Measurements from ENCODE around the gene KCND3.
A peak's percentile ranks its signal among the peaks of the same experiment; 100 is the strongest.

Gene KCND3

DNA sequence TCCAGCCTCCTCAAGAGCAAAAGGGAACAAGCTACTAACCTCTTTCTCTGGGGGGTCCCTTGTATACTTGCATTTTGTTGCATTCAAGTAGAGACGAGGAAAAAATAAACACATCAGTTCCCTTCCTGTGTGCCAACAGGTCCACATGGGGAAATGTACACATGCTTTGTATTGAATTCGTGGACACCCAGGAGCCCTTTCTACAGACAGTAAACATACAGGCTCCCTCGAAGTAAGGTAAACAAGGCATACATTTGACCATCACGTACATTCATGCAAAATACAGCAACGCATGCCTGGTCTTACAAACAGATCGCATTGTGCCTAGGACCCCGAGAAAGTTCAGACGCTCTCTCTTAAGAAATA, 1.1 kb downstream of the KCND3 start:
- DNase-seq: no peak

DNA sequence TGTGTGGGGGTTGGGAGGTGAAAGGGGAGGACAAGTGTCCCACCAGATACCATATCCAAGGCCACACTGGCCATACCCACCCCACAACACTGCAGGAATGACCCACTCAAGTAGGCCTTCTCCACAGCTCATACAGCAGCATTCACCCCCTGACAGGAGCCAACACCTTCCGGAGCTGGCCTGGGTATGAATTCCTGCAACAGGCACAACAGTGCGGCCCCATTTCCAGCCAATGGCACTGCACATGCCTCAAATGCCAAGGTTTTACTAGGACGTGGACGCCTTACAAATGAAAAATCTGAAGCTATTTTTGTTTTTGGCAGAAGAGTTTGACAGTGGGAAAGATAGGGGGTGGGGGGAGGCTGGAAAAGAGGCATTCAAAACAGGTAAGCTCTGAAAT, 2.0 kb downstream of the KCND3 start:
- no peak for DNase-seq

DNA sequence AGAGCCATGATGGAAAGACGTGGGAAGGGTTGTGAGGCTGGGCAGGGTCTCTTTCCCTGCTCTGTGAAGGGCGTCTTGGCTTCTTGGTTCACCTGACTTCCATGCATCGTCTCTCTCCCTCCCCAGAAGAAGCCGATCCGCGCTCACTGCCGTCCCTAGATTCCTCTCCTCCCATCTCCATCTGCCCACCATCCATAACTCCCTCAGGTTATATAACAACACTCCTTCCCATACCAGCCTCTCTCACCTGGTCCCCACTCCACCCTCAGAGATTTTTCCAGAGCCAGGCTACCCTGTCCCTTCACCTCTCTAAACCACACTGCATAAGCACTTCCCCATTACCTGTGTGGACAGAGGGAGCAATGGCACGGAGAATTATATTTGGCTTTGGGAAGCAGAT, 6.0 kb downstream of the KCND3 start:
- DNase-seq: no peak

DNA sequence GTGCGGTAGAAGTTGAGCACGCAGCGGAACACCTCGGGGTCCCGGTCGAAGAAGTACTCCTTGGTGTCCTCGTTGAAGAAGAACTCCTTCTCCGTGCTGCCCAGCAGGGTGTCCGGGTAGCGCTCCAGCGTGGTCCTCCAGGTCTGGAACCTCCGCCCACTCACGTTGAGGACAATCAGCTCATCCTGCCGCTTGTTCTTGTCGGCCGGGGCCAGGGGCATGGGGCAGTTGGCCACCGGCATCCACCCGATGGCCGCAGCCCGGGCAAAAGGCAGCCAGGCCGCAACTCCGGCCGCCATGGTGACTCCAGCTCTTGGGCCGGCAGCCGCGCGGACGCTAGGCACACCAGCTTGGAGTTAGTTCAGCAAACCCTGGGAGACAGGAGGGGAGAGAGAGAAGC, 7.0 kb downstream of the KCND3 start:
- DNase-seq: no peak

DNA sequence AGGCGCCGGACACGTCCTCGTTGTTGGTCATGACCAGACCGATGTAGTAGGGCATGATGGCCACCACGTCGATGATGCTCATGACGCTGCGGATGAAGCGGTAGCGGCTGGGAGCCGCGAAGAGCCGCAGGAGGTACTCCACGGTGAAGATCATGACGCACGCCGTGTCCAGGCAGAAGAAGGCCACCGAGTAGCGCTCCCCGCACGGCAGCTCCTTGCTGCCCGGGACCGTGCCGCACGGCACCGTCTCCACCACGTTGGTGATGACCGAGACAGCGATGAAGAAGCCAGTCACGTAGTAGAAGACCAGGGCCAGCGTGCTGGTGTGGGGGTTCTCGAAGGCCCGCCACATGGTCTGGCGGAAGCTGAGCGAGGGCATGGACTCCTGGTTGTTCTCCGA, 7.6 kb downstream of the KCND3 start:
- DNase-seq: no peak

DNA sequence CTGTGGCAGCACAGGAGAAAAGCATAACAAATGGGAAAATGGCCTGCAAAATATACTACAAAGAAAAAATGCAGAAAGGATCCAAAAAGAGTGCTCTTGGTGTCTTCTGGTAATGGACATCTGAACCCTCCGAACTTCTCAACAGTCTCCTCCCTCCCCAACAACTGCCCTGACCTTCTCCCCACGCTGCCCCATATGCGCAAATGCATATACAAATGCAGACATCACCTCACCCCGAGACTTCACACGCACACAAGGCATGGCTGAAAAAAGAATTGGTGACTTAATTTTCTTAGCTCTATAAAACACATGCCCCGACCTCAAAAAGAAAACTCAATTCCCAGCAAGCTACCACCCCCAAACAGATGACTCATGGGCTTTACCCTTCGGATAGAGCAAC, 8.4 kb downstream of the KCND3 start:
- no peak for DNase-seq

DNA sequence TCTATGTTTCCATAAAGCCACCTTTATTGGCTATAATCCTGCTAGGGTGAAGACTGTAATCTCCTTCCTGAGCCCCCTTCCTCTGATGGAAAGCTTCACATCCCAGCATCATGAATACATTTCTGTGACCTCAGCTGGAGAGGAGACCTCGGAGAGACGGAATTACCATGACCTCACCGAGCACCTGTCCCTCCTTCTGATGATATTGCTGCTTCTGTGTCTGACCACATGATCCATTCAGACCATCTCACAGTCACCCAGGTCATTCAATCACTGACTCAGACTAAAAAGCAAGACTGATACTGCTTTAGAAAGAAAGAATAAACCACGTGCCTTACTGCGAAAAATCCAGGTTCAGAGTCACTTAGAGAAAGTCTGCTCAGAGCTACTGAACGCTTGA, 8.8 kb downstream of the KCND3 start:
- DNase-seq: no peak

DNA sequence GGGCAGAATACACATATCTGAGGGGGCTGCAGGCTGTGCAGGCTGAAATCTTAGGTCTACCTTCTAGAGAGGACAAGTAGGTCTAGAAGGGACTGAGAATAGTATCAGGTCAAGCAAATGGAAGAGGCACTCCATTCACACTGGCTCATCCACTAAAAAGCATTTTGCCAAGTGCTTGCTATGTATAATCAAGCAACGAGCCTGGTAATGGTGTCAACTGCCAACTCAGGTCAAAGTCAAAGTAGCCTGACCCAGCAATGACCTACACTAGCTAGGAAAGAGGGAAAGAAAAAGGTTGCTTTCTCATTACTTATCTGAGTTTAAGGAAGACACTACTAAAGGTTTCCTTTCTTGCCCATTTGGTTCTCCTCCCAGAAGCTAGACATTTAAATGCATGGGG, 10.8 kb downstream of the KCND3 start:
- no peak for DNase-seq

DNA sequence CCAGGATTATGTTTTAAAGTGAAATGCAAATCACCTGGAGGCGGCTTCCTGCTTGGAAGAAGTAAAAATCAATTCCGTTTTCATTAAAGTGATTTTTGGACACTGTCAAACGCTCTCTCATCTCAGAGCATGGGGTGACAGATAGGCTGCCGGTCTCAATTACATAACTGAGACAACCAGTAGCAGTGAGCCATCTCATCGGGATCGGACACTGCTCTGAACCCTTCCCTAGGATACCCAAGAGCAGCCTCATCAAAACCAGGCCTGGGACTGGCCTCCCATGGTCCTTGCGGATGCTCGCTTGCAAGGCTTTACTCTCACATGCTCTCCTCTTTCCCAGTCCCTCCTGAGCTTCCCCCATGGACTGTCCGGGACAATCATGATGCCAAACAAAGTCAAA, 12.1 kb downstream of the KCND3 start:
- DNase-seq: no peak

DNA sequence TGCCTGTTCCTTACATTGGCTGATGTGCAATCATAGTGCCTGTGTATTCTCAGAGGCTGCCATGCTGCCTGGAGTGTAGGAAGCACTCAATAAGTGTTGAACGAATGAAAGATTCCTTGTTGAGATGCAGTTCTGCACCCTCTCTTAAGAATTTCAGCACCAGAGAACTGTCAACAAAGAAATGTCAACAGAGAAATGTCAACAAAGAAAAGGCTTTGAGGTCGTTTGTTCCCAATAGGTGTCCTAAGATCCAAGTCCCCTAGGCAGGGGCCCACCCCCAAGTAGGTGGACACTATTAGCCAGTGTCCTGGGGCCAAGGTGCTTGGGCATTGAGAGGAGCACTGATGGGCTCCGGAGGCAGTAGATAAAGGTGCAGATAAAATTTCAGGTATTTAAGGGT, 12.6 kb downstream of the KCND3 start:
- DNase-seq: no peak

DNA sequence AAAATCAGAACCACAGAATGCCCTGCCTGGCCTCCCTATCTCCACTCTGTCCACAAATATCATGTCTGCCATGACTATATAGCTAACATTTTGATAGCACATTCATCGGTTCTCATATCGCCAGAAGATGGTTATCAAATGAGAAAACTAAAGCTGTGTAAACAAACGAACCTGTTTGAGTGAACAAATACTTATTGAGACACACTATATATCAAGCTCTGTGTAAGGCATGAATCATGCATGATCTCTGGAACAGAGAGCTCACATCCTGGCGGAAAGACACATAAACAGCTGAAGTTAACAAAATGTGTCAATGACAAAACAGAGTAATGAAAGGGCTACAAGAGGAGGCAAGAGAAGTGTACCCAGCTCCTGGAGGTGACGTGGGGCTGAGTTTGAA, 13.1 kb downstream of the KCND3 start:
- no peak for DNase-seq

DNA sequence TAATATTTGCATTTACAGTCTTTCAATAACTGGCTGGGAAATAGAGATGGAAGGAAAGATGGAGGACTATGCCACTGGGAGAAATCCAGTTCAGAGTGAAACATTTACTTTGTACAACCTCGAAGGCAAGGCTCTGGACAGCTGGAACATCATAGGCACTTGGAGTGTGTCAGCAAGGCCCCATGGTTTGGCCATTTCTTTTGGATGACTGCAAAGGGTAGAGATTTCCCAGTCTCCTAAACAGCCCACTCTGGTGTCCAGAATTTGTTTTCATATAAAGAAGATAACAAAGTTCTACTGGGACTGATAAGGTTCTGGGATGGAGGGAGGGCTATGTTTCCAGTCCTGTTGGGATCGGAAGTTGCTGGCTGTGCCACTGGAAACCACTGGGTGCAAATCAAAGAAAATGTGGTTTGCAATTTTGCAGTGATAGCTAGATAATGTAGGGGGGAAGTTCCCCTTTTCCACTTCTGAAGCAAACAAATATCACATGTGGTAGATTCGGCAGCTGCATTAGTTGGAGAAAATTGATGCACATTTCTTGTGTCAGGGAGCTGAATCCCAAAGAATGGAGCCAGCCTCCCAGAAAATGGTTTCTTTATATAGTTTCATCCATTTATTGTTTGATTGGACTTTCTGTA, 16.2 kb downstream of the KCND3 start:
- DNase-seq: no peak

DNA sequence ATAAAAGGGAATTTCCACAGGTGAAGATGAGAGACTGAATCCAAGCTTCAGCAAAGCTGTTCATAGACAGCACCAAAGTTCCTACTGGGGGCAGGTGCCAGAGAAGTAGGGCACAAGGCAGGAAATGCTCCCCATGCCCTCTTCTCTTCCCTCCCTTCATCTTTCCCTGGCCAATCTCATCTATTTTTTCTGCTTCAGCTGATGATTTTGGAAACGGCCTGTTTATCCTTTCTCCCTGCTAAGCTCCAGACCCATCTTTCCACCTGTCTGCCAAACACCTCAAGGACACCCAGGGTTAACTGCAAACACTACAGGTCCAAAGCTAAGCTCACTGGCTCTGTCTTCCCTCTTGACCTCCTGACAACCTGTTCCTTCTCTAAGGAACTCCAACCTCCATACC, 18.1 kb downstream of the KCND3 start:
- no peak for DNase-seq

DNA sequence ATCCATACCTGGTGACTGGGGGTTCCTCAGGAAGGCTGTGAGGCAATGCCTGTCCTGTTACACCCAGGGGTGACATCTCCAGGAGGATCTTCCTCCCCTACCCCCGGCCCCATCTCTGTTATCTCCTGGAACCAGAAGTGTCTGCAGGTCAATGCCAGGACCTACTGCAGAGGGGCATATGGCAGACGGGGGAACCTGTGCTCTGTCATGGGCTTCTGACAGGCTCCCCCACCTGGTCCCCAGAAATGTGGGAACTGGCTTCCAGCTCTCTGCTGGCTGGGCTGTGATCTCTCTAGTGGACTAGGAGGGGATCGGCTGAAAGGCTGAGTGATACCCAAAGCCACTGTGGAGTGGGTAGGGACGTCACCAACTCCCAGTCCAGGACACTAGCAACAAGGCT, 21.0 kb downstream of the KCND3 start:
- DNase-seq: no peak

DNA sequence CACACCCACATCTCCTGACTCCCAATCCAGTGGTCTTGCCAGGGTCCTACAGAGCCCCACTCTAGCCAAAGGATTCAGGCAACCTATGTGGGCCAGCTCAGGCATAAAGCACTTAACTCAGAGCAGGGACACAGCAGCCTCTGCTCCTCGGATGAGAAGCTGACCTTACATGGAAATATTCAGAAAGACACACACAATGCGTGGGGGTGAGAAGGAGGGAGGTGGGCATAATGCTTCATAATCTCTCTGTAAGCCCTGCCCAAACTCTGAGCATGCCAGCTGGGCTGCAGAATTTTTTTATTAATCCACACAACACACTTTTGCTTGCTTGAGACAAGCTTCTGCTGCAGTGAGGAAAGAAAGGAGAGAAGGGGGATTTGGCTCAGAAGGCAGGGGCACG, 21.6 kb downstream of the KCND3 start:
- no peak for DNase-seq

DNA sequence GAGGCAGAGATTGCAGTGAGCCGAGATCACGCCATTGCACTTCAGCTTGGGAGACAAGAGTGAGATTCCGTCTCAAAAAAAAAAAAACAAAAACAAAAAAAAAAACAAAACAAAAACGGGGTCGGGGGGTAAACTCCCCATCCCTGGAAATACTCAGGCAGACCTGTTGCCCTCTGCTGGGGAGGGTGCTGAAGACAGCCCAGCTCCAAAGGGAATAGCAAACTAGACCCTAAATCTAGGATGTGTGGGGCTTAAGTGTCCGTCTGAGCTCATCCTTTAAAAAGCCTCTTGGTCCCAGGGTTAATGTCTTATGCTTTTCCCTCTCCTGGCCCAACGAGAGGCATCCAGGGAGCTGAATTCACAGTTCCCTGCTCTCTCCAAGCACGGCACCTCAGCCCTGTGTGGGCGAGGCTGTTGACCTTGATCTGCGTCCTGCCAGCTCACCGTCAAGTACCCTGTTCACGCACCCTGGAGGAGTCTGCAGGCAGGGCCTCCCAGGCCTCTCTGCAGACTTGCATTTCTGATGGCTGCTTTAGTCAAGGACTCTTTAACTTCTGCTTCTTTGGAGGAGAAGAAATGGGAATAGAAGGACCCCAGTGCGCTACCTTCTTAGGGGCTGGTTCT, 22.3 kb downstream of the KCND3 start:
- DNase-seq: no peak

DNA sequence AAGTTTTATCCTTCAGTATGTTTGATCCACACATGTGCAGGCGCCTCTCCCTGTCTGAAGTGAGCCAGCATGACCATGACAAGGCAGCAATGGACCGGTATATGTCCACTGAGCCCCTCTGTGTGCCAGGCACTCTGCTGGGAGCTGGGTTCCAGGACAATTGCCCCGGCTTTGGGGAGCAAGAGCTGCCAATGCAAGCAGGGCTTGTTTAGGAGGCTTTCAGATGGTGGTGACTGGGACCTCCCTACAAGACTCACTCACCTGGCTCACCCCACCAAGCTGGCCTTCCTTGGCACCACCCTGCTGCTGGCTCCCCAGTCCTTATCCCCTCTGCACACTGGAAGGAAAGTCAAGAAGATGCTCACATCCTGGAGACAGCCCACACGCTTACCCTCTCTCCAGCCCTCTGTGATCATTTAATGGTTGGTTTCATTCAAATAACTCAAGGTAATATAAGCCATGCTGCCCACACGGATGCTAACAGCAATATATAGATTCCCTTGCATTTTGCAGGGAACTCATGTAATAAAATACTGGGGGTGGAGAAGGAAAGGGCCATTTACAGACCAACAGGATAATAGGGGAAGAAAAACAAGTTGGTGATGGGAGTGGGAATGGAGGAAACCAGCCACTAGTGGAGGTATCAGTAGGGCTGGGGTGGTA, 23.6 kb downstream of the KCND3 start:
- no peak for DNase-seq

DNA sequence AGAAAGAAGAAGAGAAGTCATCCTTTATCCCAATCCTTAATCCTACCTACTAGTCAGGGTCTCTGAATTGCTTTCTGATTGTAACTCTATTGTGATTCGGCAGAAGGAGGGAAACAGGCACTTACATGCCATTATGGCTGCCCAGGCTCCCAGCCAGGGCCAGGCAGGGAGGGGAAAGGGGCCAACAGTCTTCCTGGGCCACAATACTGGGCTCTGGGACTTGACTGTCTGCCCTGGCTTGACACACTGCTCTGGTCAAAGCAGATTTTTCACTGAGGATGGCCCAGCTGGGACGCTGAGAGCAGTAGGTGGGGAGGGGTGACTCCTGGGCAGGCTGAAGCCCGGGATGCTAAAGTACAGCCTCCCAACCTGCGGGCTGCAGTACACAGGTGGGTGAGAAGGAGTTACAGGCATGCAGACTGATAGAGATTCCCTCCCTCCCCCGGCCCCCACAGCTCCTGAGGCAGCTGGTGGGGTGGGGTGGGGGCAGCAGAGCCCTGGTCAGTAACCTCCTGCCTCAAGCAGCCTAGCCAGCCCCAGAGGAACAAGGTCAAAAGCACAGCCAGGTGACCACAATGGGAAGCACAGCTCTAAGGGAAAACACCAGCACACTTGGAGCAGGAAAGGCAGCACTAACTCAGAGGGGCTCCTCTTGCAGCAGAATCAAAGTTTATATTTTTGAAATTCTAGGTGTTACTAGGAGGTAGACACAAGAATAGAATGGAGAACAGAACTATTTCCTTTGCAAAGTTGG, 25.3 kb downstream of the KCND3 start:
- DNase-seq: peak in 1 of 2 donors; percentile 13

DNA sequence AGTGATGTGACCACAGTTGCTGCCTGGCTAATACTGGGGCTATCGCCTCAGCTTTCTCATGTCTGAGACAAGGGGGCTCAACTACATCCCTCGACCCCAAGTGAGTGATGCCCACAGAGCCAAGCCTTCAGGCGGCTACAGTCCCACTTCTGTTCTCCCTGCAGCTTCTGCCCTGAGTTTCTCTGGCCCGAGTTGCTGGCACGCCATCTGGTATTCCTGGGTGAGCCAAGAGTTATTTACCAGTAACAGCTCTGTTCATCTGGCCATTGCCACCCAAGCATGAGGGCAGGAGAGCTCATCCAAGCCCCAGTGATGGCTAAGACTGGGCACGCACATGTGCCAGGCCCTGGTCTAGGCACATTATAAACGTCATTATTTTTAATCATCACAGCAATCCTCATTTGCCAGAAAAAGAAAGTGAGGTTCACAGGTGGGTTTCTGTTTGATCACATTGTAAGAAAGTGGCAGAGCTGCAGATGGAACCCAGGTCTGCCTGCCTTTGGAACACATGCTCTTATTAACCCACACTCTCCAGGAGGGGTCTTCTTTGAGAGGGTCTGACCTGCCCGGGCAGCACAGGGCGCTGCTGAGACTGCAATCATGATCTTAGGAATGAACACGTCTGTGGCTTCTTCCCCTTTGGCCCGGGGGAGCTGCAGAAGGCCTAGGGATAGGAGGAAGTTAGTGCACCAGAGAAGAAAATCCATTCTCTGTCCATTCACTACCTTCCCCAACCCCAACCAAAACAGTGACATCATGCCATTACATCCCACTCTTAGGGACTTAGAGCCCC, 27.5 kb downstream of the KCND3 start:
- DNase-seq: peak; percentile 14 to 25

DNA sequence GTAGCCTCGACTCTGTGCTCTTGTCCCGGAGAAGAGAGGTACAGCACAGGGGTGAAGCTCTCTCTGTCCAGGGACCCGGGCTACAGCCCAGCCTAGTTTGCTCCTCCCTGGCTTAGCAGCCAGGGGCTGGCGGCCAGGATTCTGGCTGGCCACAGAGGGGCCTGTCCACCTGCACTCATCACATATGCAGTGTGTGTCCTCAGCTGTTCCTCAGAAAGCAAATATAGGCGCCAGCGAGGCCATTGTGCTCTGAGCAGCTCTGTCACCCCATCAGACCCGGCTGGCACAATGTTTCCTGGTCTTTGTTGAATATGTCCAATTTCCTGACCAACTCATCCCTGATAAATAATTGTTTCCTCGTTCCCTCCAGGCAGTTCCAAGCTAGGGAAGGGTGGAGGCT, 28.5 kb downstream of the KCND3 start:
- DNase-seq: no peak

DNA sequence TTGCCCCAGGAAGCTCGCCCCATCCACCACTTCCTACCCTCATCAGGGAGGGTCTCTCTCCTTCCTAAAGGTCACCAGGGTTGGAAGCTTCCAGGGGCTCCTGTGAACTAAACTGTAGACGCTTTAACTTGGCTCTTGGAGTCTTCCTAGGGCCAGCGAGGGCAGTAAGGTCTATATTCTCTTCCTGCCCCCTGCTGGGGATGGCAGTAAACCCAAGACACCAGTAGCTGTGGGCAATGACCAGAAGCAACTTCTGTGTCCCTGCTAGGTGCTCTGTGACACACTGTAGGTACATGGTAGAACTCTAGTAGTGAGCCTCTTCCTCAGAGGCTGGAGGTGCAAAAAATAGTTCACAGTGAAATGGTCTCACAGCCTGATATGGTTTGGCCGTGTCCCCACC, 30.0 kb downstream of the KCND3 start:
- no peak for DNase-seq

DNA sequence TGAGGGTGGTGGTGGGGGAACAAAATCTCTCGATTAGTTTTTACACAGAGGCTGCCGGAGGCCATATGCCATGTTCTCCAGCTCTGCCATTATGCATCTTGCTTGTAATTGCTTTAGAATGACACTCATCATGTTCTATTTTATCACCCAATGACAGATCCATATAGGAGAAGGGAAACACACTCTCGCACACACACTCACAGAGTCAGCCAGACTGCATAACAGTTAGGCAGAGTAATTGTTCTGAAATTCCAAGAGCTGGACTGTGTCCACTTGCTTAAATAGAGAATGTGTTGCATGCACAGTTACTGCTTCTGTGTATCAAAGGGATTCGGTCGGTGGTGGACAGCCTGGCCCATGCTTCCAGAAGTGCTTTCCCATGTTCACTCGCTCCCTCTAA, 30.6 kb downstream of the KCND3 start:
- no peak for DNase-seq

DNA sequence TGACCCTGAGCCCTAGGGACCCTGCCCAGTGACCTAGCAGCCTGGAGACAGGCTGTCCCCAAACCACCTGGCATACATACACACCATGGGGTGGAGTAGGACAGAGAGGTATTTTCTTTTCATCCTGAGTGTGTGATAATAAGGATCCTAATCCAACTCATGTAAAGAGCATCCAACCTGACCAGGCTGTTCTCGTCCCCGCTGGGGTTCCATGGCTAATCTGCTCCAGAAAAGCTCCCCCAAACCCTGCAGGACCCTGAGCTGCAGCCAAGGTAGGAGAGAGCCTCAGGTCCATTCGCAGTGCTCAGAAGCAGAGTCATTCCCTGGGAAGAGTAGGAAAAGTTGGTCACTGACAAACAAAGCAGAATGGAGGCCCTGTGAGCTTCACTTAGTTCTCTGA, 31.4 kb downstream of the KCND3 start:
- DNase-seq: no peak
